HCT116 (cell line): ENCODE data around the gene CCDC9. TPM values are rescaled to one million over a fixed set of nuclear protein-coding genes. Genes with fewer than 3 reads are reported as not detected.

Experiments used
- ATAC-seq: fragments of 200-7000 bp; cut with Tn5 transposase; 2 replicates; pipeline ENCODE4 v1.9.1; 2020; ENCODE audit warnings: mild to moderate bottlenecking, moderate library complexity
- BruUV-seq: library from RNA; stranded (reverse); fragments of 400-500 nt; replicated peaks from 2 replicates; lab custom pipeline; 2021; lab: Mats Ljungman, UMichigan
- CTCF ChIA-PET: fragments of 300-600 bp; sonication (Branson Sonifier 250); formaldehyde crosslinking; loops from one replicate; lab custom pipeline; 2021; ENCODE audit warnings: antibody characterized with exemption; lab: Charles Lee
- POLR2A ChIA-PET: fragments of 300-600, 350-600 bp; sonication (Branson Sonifier 250); formaldehyde crosslinking; loops from one replicate; lab custom pipeline; 2021; ENCODE audit warnings: antibody characterized with exemption; lab: Charles Lee
- RAD21 ChIA-PET, 2 experiments: fragments of 300-600 bp; sonication (Branson Sonifier 250); formaldehyde crosslinking; loops; one replicate each; lab custom pipeline; 2023; ENCODE audit warnings: low total read pairs in 2 of 2; ENCODE audit not compliant: uncharacterized antibody in 2 of 2, unreplicated experiment in 2 of 2, low non-redundant PET in 1 of 2; lab: Charles Lee
- DNase-seq: peaks from one replicate; pipeline ENCODE4 v3.0.0-alpha.2; 2010; ENCODE audit warnings: low read depth, low spot score
- H2AFZ ChIP-seq: fragments of 200-600 bp; shearing (Covaris generic), sonication (generic); 2 replicates; pipeline ENCODE4 v1.6.1; 2017; ENCODE audit warnings: low read depth, mixed run types, mixed read lengths, antibody characterized with exemption, low read length; ENCODE audit not compliant: poor library complexity, severe bottlenecking
- H3K27ac ChIP-seq: 2 replicates; pipeline ENCODE4 v1.5.1; 2012; ENCODE audit warnings: low read depth, low read length
- H3K27me3 ChIP-seq: fragments of 200-600 bp; sonication (generic); 2 replicates; pipeline ENCODE4 v1.6.1; 2016; ENCODE audit warnings: mixed run types, low read length, mixed read lengths; ENCODE audit not compliant: insufficient read depth
- H3K36me3 ChIP-seq, 2 experiments: fragments of 200-500 bp in 1 of 2; fragments of 200-600 bp in 1 of 2; sonication (Bioruptor generic) in 1 of 2; sonication (generic) in 1 of 2; 2 replicates each; pipeline versions ENCODE4 v1.5.1 to v1.6.1; 2014 to 2016; ENCODE audit warnings: low read length in 2 of 2, inconsistent platforms in 1 of 2, mixed read lengths in 1 of 2, mixed run types in 1 of 2; ENCODE audit not compliant: insufficient read depth in 2 of 2, control insufficient read depth in 1 of 2
- H3K4me1 ChIP-seq, 2 experiments: fragments of 200-600 bp in 1 of 2; sonication (generic) in 1 of 2; 2 replicates each; pipeline versions ENCODE4 v1.5.1 to v1.6.1; 2012 to 2017; ENCODE audit warnings: low read length in 2 of 2, inconsistent platforms in 1 of 2, mild to moderate bottlenecking in 1 of 2, mixed read lengths in 1 of 2, mixed run types in 1 of 2, moderate library complexity in 1 of 2; ENCODE audit not compliant: insufficient read depth in 2 of 2, control insufficient read depth in 1 of 2
- H3K4me2 ChIP-seq: fragments of 200-600 bp; sonication (generic); 2 replicates; pipeline ENCODE4 v1.6.1; 2017; ENCODE audit warnings: mixed run types, low read length, mixed read lengths
- H3K4me3 ChIP-seq, 2 experiments: fragments of 200-600 bp in 1 of 2; sonication (generic) in 1 of 2; replicated peaks in 1 of 2; 2 replicates each; pipeline ENCODE4 v1.5.1; 2011 to 2016; ENCODE audit warnings: low read length in 2 of 2, control low read depth in 1 of 2, low read depth in 1 of 2, mild to moderate bottlenecking in 1 of 2, mixed read lengths in 1 of 2, mixed run types in 1 of 2
- H3K79me2 ChIP-seq: fragments of 200-600 bp; sonication (generic); 2 replicates; pipeline ENCODE4 v1.6.1; 2017; ENCODE audit warnings: mild to moderate bottlenecking, mixed run types, low read length, moderate library complexity, mixed read lengths; ENCODE audit not compliant: insufficient read depth
- H3K9ac ChIP-seq: fragments of 200-600 bp; sonication (generic); 2 replicates; pipeline ENCODE4 v1.6.1; 2016; ENCODE audit warnings: low read length, mixed read lengths
- H3K9me2 ChIP-seq: fragments of 200-600 bp; sonication (generic), shearing (Covaris generic); 2 replicates; pipeline ENCODE4 v1.6.1; 2017; ENCODE audit warnings: mixed run types, mild to moderate bottlenecking, moderate library complexity; ENCODE audit not compliant: insufficient read depth
- H3K9me3 ChIP-seq, 2 experiments: fragments of 200-500 bp in 1 of 2; fragments of 200-600 bp in 1 of 2; sonication (Bioruptor generic) in 1 of 2; sonication (generic) in 1 of 2; 2 replicates each; pipeline ENCODE4 v1.6.1; 2014 to 2017; ENCODE audit warnings: low read length in 2 of 2, mixed read lengths in 2 of 2, inconsistent platforms in 1 of 2, low read depth in 1 of 2, mild to moderate bottlenecking in 1 of 2, mixed run types in 1 of 2, moderate library complexity in 1 of 2; ENCODE audit not compliant: control insufficient read depth in 1 of 2, insufficient read depth in 1 of 2
- H4K20me1 ChIP-seq: fragments of 200-600 bp; sonication (generic), shearing (Covaris generic); 2 replicates; pipeline ENCODE4 v1.6.1; 2017; ENCODE audit warnings: mixed run types, mild to moderate bottlenecking, moderate library complexity; ENCODE audit not compliant: insufficient read depth
- CBX3 ChIP-seq: IDR thresholded peaks from 2 replicates; pipeline ENCODE4 v1.6.1; 2012; ENCODE audit warnings: low read depth
- CEBPB ChIP-seq: IDR thresholded peaks from 2 replicates; pipeline ENCODE4 v1.6.1; 2012; ENCODE audit warnings: low read depth
- EGR1 ChIP-seq: IDR thresholded peaks from 2 replicates; pipeline ENCODE4 v1.6.1; 2012; ENCODE audit warnings: low read depth
- EZH2phosphoT487 ChIP-seq: fragments of 200-600 bp; IDR thresholded peaks from 2 replicates; pipeline ENCODE4 v1.6.1; 2018; ENCODE audit warnings: antibody characterized with exemption, borderline replicate concordance
- FOSL1 ChIP-seq: IDR thresholded peaks from 2 replicates; pipeline ENCODE4 v1.6.1; 2012; ENCODE audit warnings: low read depth
- JUND ChIP-seq: IDR thresholded peaks from 2 replicates; pipeline ENCODE4 v1.6.1; 2012
- POLR2A ChIP-seq: IDR thresholded peaks from 2 replicates; pipeline ENCODE4 v1.7.0; 2011; ENCODE audit warnings: borderline replicate concordance; ENCODE audit not compliant: insufficient read depth, insufficient read length; ENCODE audit errors: extremely low read depth
- POLR2AphosphoS5 ChIP-seq: IDR thresholded peaks from 2 replicates; pipeline ENCODE4 v1.6.1; 2011; ENCODE audit warnings: mild to moderate bottlenecking, low read depth, low read length, moderate library complexity
- RAD21 ChIP-seq: IDR thresholded peaks from 2 replicates; pipeline ENCODE4 v1.6.1; 2012; ENCODE audit warnings: low read depth, mild to moderate bottlenecking
- SIN3A ChIP-seq: IDR thresholded peaks from 2 replicates; pipeline ENCODE4 v1.6.1; 2012; ENCODE audit warnings: low read depth
- SP1 ChIP-seq: IDR thresholded peaks from 2 replicates; pipeline ENCODE4 v1.6.1; 2012; ENCODE audit warnings: low read depth
- SRF ChIP-seq: IDR thresholded peaks from 2 replicates; pipeline ENCODE4 v1.6.1; 2012; ENCODE audit warnings: low read depth
- TCF7L2 ChIP-seq: IDR thresholded peaks from 2 replicates; pipeline ENCODE4 v1.7.0; 2011; ENCODE audit warnings: borderline replicate concordance, inconsistent platforms; ENCODE audit not compliant: insufficient read depth, insufficient read length; ENCODE audit errors: extremely low read depth
- YY1 ChIP-seq: IDR thresholded peaks from 2 replicates; pipeline ENCODE4 v1.6.1; 2011; ENCODE audit warnings: low read length, low read depth, moderate library complexity, mild to moderate bottlenecking; ENCODE audit not compliant: insufficient replicate concordance; ENCODE audit errors: extremely low read depth
- ZFX ChIP-seq: fragments of 450-650 bp; IDR thresholded peaks from 2 replicates; pipeline ENCODE4 v1.6.1; 2017
- ZNF274 ChIP-seq: fragments of 200-500 bp; sonication (Bioruptor generic); IDR thresholded peaks from 2 replicates; pipeline ENCODE4 v1.6.1; 2014; ENCODE audit warnings: mild to moderate bottlenecking, low read depth, low read length, inconsistent platforms
- intact Hi-C: fragments of 100-400 bp; cut with micrococcal nuclease; formaldehyde crosslinking; loops from 2 replicates; pipeline ENCODE4 v1.10.0; 2022
- total RNA-seq: library from RNA; stranded (reverse); gene quantifications from one replicate; pipeline ENCODE4 v1.2.1, GENCODE V29; 2021; ENCODE audit not compliant: unreplicated experiment
- TF ChIP-seq, protein P1 (sequence below): IDR thresholded peaks from 2 replicates; pipeline ENCODE4 v1.6.1; 2012; ENCODE audit warnings: low read depth
- TF ChIP-seq, protein P2 (sequence below): IDR thresholded peaks from 2 replicates; pipeline ENCODE4 v1.6.1; 2011; ENCODE audit warnings: mild to moderate bottlenecking, low read length, moderate library complexity; ENCODE audit not compliant: insufficient replicate concordance; ENCODE audit errors: extremely low read depth
- TF ChIP-seq, protein P3 (sequence below): IDR thresholded peaks from 2 replicates; pipeline ENCODE4 v1.6.1; 2012
- TF ChIP-seq, protein P4 (sequence below): IDR thresholded peaks from 2 replicates; pipeline ENCODE4 v1.6.1; 2012

Gene CCDC9
- total RNA-seq, 1 experiment from 2014 or later: 40.6 TPM

DNA sequence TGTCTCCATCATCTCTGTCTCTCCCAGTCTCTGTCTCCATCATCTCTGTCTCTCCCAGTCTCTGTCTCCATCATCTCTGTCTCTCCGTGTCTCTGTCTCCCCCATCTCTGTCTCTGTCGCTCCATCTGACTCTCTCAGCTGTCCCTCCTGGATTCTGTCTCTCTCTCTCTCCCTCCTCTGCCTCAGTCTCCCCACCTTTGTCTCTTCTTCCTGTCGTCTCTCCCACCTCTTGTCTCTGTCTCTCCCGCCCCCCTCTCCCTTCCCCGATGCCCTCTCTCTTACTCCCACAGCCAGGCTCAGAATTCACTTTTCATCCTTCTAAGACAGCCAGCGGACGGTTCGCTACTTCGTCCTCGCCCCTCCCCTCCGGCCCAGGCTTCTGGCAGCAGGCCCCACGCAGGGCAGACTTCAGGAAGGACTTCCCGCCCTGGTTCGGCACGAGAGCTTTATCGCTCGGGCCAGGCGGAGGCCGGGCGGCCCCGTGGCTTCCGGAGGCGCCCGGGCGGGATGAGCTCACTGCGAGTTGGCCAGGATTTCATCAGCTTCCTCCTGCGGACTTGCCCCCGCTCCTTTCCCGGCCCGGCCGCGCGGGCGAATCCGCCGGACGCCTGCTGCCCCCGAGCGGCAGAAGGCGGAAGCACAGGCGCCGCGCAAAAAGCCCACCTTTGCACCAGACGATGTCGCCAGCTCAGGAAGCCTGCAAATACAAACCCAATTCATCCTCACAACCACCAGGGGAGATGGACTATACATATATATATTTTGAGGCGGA is 12.4 kb upstream of the CCDC9 start:
- H2AFZ ChIP-seq: no peak overlapping the region
- peaks cover 32 to 50% of the 10 kb centered on the region in 2 experiments for H3K4me1 ChIP-seq
- H3K9me2 ChIP-seq: no peaks in the 10 kb centered on the region
- ATAC-seq (peak; percentile 80), DNase-seq (peak; percentile 85)
- TSS peak; percentile 48 for BruUV-seq
- ChIA-PET RAD21 (interaction anchor here (0.6 to 1.4 kb wide), 11 partner anchors 11 to 231 kb away, joined by 3 to 14 read pairs (median 3); partner anchors contain the start of genes ZC3H4 (in 2 of the 2) and CCDC9 (in 1 of the 2)), CTCF (interaction anchor here (0.6 to 5.7 kb wide), 21 partner anchors 10 to 232 kb away, joined by 3 to 103 read pairs (median 4); partner anchors contain the start of genes CCDC9 and ZC3H4), POLR2A (interaction anchor here (0.7 to 2.9 kb wide), 21 partner anchors 8 to 231 kb away, joined by 3 to 34 read pairs (median 4); partner anchors contain the start of genes CCDC9, INAFM1 and ZC3H4)
- H3K27ac ChIP-seq: peak overlapping the region; percentile 90
- no peaks in the 10 kb centered on the region for H3K36me3 ChIP-seq
- intact Hi-C loops: loop anchor here (1.0 kb wide), 3 partner anchors 34 to 165 kb away; no protein-coding TSS in a partner anchor
- H3K9me3 ChIP-seq: no peaks in the 10 kb centered on the region
- H3K27me3 ChIP-seq: no peaks in the 10 kb centered on the region
- H3K4me2 ChIP-seq: peak overlapping the region; percentile 72
- peak overlapping the region; percentile 63 for H3K9ac ChIP-seq
- peak overlapping the region; percentile 52 to 56 for H3K4me3 ChIP-seq
- no peaks in the 10 kb centered on the region for H3K79me2 ChIP-seq
- H4K20me1 ChIP-seq: no peaks in the 10 kb centered on the region
- peak; percentile 64 for TF ChIP-seq TCF7L2
- TF ChIP-seq, protein P1, sequence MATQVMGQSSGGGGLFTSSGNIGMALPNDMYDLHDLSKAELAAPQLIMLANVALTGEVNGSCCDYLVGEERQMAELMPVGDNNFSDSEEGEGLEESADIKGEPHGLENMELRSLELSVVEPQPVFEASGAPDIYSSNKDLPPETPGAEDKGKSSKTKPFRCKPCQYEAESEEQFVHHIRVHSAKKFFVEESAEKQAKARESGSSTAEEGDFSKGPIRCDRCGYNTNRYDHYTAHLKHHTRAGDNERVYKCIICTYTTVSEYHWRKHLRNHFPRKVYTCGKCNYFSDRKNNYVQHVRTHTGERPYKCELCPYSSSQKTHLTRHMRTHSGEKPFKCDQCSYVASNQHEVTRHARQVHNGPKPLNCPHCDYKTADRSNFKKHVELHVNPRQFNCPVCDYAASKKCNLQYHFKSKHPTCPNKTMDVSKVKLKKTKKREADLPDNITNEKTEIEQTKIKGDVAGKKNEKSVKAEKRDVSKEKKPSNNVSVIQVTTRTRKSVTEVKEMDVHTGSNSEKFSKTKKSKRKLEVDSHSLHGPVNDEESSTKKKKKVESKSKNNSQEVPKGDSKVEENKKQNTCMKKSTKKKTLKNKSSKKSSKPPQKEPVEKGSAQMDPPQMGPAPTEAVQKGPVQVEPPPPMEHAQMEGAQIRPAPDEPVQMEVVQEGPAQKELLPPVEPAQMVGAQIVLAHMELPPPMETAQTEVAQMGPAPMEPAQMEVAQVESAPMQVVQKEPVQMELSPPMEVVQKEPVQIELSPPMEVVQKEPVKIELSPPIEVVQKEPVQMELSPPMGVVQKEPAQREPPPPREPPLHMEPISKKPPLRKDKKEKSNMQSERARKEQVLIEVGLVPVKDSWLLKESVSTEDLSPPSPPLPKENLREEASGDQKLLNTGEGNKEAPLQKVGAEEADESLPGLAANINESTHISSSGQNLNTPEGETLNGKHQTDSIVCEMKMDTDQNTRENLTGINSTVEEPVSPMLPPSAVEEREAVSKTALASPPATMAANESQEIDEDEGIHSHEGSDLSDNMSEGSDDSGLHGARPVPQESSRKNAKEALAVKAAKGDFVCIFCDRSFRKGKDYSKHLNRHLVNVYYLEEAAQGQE: no peak
- peak; percentile 99 for TF ChIP-seq RAD21
- no peak for TF ChIP-seq FOSL1
- TF ChIP-seq, protein P2, sequence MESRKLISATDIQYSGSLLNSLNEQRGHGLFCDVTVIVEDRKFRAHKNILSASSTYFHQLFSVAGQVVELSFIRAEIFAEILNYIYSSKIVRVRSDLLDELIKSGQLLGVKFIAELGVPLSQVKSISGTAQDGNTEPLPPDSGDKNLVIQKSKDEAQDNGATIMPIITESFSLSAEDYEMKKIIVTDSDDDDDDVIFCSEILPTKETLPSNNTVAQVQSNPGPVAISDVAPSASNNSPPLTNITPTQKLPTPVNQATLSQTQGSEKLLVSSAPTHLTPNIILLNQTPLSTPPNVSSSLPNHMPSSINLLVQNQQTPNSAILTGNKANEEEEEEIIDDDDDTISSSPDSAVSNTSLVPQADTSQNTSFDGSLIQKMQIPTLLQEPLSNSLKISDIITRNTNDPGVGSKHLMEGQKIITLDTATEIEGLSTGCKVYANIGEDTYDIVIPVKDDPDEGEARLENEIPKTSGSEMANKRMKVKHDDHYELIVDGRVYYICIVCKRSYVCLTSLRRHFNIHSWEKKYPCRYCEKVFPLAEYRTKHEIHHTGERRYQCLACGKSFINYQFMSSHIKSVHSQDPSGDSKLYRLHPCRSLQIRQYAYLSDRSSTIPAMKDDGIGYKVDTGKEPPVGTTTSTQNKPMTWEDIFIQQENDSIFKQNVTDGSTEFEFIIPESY: no peak
- peak; percentile 77; the same call in 1 of the 2 replicates for TF ChIP-seq CBX3
- peak; percentile 38 for TF ChIP-seq YY1
- no peak for TF ChIP-seq ZFX
- TF ChIP-seq JUND: no peak
- TF ChIP-seq CEBPB: peak; percentile 92; the same call in 1 of the 2 replicates
- TF ChIP-seq, protein P3, sequence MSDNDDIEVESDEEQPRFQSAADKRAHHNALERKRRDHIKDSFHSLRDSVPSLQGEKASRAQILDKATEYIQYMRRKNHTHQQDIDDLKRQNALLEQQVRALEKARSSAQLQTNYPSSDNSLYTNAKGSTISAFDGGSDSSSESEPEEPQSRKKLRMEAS: peak; percentile 92
- TF ChIP-seq SIN3A: no peak
- TF ChIP-seq EGR1: 0 out of 2 replicates have a peak, but pooled peaks have one; percentile 45
- no peak for TF ChIP-seq EZH2phosphoT487
- no peak for TF ChIP-seq ZNF274
- TF ChIP-seq SP1: peak; percentile 81
- peak; percentile 52; the same call in 1 of the 2 replicates for TF ChIP-seq POLR2AphosphoS5
- TF ChIP-seq POLR2A: no peak
- TF ChIP-seq, protein P4, sequence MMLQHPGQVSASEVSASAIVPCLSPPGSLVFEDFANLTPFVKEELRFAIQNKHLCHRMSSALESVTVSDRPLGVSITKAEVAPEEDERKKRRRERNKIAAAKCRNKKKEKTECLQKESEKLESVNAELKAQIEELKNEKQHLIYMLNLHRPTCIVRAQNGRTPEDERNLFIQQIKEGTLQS: no peak; the same call in 1 of the 2 replicates
- TF ChIP-seq SRF: no peak
